HG03457 (cell line): ENCODE data around the gene KDM5D.

Source experiments
- ATAC-seq: cut with Tn5 transposase; IDR thresholded peaks from one replicate; pipeline ENCODE4 v1.9.1; 2021; ENCODE audit warnings: moderate number of reproducible peaks; ENCODE audit not compliant: unreplicated experiment

KDM5D gene

DNA sequence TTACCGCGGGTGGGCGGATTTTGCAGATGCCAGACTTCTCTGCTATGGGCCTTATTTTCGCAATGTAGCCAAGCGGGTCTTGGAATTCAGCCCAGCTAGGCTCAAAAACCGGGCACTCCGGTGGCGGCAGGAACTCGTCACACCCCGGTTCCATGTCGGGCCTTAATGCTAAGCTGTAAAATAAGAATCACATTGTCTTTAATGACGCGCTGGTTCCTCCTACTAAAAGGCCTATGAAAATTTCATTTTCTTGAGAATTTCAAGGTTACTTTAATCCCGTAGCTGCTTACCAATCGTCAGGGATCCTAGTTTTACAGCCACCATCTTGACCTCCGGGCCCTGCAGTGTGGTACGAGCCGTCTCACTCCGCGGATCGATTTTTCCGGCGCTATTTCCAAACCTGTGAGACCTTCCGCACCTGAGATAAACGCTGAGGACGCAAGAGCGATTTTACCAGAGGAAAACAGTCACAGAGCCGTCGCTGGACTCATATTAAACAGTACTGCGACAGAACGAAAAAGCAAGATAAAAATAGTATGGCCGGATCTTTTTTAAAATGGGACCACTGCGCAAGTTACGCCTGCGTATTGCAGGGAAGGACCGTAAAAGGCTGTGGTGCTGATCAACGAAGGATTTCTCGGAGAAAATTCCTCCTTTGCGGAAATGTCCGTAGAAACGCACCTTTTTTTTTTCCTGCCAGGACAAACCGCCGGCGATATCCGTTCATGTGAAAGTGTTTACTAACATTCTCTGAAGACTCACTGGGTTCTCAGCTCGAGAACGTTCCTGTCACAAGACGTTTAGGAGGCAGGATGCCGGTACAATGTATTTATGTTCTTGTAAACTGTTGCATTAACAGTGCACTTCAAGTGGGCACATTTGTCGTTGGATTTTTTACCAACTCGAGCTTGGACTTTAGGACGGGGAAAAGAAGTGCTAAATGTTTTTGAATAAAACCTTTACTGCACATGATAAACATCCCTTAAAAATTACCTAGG lies at the start of gene KDM5D:
TSS of gene KDM5D (minus strand) at position 346 of the 998 bp plus-strand sequence. CDS start at position 154, 192 bp downstream.
- ATAC-seq, result peak; percentile 65

DNA sequence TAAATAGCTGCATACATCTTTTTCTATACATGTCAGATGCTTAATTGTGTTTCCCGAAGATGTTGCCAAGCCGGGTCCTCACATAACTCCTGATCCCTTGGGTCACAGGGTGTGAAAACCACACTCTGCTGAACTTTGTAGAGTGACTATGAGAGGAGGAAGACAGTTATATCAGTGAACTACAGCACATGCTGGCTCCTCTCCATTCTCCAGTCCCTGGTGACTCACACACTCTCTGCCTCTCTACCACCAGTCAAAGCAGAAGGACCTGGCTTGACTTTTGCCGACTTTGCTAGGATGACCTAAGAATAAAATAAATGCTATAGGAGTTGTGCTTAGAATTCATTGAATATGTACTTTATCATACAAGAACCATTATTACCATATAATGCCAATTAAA lies 23.8 kb upstream of the KDM5D start:
- ATAC-seq, result no peak

DNA sequence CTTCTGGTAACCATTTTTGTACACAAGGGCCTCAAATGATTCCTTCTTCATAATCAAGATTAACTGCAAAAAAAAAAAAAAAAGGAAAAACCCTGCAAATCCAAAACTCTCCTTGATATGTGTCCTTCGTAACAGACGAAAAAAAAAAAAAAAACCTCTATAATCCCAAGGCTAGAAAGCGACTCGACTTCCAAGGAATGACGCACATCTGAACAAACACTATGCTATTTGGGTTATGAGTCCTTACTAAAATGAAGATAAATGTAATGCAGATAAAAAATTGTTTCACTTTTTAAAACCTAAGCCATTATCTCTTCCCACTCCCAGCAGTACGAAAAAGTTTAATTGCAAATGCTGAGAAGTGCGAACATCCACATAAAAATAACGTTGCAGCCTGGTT lies 1.2 kb downstream of the KDM5D start:
- no peak for ATAC-seq

DNA sequence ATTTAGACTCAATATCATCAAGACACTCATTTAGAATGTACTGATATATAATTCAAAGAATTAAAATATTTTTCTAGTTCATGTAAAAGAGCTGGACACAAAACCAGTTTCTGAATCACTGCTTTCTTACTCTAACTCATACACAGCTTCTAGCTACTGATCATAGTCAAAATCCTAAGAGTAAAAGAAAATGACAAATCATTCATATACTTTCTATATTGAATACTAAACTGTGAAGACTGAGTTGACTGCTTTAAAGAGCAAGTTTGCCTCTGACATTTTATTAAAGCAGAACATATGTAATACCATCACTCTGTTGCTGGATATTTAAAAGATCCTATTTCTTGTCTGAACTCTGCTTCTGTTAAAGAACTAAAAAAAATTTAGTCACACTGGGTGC lies 2.4 kb downstream of the KDM5D start:
- no peak for ATAC-seq

DNA sequence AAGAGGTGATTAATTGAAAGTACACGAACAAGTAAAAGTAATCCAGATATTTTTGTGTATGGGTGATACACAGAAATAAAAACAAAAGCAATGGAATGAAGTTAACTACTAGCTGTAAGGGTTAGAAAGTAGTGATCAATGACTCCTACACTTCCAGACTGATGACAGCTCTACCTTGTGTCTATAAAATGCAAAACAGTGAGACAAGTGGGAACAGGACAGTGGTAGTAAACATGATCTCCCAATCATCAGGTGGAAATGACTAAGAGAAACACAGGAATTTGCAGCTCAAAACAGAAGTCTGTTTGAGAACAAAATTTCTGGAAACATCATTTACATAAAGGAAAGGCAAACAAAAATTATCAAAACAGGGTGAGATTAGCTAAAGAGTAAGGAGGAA lies 10.1 kb downstream of the KDM5D start:
- ATAC-seq, result no peak

DNA sequence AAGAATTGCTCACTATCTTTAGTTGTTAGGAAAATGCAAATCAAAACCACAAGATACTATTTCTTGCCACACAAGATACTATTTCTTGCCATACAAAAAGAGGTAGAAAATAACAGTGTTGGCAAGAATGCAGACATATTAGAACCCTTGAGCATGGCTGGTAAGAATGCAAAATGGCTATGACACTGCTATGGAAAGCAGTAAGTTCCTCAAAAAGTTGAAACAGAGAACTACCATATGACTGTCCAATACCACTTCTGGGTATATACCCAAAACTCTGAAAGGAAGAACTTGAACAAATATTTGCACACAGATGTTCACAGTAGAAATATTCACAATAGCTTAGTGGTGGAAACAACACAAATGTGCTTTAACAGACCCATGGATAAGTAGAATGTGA lies 26.6 kb downstream of the KDM5D start:
- ATAC-seq, result peak; percentile 89

DNA sequence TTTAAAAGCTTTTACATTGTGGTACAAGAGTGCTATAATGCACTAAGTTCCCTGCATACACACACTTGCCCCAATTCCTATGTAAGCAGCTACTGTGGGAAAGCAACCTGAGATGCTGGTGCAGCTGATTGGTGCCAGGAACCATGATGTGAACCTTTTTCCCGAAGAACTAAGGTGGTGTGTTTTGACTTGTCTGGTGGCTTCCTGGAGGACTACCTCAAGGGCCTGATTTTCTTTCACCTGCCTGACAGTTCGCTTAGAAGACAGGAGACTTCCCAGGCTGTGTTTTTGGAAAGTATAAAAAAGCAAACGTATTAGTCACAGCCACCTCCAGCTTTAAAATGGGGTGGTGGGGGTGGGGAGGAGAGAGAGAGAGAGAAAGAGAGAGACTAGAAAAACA lies 27.4 kb downstream of the KDM5D start:
- ATAC-seq, result no peak

DNA sequence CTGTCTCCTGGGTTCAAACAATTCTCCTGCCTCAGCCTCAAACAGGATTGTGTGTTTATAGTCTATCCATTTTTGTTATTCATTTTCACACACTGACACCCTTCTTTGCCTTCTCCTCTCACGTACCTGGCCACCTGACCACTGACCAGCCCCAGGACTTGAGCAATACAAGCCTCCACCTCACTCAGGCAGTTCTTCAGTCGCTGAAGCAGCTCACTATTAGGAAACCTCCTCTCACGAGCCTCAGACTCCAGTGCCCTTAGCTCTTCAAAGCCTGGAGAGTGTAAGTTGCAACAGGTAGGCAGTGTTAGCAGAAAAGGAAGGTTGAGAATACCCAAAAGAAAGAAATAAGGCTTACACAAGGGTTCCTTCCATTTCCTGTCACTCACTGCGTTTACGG lies 29.3 kb downstream of the KDM5D start:
- ATAC-seq, result no peak

DNA sequence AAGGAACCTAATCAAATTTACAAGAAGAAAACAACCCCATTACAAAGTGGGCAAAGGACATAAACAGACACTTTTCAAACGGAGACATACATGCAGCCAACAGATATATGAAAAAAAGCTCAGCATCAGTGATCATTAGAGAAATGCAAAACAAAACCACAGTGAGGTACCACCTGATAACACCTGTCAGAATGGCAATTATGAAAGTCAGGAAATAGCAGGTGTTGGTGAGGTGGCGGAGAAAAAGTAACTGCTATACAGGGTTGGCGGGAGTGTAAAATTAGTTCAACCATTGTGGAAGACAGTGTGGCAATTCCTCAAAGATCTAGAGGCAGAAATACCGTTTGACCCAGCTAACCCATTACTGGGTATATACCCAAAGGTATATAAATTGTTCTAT lies 31.1 kb downstream of the KDM5D start:
- no peak for ATAC-seq

DNA sequence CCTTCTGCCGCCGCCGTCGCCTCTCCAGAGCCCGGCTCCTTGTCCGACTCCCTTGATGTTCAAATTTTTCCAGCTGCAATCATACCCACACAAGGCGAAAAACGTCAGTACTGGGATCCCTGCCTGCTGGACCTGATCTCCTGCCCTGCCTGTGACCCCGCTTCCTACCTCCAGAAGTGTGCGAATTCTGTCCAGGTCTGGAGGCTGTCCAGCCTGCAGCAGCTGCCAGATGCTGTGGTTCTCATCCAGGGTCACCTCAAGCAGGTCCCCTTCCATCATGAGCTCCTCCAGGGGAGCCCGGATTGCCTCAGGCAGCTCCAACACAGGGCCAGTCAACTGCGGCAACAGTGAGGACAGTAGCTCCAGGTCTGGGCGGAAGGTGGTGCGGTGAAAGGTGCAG lies 38.3 kb downstream of the KDM5D start:
- ATAC-seq, result no peak

DNA sequence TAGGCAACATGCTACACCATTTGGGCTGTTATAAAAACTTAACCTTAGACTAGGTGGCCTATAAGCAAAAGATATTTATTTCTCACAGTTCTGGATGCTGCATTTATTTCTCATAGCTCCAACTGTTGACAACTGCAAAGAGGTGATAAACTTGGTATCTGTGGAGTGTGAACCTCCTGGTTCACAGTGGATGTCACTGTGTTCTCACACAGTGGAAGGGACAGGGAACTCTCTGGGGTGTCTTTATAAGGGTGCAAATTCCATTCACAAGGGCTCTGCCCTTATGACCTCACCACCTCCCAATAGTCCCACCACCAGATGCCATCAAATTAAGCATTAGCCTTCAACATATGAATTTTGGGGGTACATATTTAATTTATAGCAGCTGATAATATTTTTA lies 46.0 kb downstream of the KDM5D start:
- no peak for ATAC-seq

DNA sequence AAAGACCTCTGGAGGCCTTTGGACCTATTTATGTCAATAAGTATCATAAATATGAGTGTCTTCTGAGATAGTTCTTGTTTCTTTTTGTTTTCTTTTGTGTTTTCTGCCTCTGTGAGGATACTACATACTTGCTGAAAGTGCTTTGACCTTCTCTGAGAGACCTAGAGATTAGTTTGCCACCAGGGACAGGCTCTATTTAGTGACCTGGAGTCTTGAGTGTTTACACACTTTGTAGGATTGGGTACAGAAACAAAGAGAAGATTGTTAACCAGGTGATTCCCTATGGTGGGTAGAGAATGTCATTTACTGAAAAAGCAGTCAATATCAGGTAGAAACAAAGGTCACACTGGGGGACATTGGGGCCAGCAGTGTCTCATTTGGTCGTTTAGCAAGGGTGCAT lies 63.7 kb downstream of the KDM5D start:
- no peak for ATAC-seq
